GM10266 (cell line): Measurements from ENCODE around the gene CT55.
A peak's percentile ranks its signal among the peaks of the same experiment; 100 is the strongest.
"Not testable (repeated sequence)": the region's sequence is repeated elsewhere in the genome, so short reads cannot be mapped to it uniquely, and the experiment has no call there.

Experiments
- DNase-seq: peaks from one replicate; pipeline ENCODE4 v3.0.0; 2012; ENCODE audit errors: extremely low spot score
- TF ChIP-seq, protein P1 (sequence below): IDR thresholded peaks from 2 replicates; pipeline ENCODE4 v1.5.1; 2012; ENCODE audit warnings: mild to moderate bottlenecking, low read depth; ENCODE audit not compliant: control insufficient read depth, insufficient read depth; ENCODE audit errors: missing control alignments

The CT55 gene, protein sequence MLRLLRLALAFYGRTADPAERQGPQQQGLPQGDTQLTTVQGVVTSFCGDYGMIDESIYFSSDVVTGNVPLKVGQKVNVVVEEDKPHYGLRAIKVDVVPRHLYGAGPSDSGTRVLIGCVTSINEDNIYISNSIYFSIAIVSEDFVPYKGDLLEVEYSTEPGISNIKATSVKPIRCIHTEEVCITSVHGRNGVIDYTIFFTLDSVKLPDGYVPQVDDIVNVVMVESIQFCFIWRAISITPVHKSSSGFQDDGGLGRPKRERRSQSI

DNA sequence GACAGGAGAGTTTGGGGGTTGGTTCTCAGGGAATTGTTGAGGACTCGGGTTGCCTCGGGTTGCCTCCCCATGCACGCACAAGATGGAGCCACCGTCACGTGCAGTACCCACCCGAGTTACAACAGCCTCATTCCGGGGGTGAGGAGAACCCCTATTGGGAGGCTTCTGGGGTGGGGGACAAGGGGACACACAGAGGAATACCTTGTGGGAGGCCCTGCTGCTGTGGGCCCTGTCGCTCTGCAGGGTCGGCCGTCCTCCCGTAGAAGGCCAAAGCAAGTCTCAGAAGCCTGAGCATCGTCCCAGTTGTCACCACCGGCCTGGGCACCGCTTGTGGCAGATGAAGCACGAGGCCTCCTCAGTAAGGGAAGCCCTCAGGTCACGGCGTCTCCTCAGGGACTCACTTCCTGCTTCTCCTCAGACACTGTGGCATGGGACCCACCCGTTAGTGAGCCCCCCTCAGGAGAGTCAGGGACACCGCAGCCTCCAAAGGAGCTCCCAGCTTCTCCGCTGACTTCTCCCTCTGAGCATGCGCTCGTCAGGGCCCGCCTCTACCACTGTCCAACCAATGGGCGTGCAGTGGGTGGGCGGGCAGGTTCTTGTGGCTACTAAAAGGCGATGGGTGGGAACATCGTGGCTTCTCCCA, at the start of gene CT55:
CT55 (minus strand) TSS at position 522 of the 643 bp plus-strand sequence; CDS start at position 295, 227 bp downstream.
- TF ChIP-seq, protein P1, sequence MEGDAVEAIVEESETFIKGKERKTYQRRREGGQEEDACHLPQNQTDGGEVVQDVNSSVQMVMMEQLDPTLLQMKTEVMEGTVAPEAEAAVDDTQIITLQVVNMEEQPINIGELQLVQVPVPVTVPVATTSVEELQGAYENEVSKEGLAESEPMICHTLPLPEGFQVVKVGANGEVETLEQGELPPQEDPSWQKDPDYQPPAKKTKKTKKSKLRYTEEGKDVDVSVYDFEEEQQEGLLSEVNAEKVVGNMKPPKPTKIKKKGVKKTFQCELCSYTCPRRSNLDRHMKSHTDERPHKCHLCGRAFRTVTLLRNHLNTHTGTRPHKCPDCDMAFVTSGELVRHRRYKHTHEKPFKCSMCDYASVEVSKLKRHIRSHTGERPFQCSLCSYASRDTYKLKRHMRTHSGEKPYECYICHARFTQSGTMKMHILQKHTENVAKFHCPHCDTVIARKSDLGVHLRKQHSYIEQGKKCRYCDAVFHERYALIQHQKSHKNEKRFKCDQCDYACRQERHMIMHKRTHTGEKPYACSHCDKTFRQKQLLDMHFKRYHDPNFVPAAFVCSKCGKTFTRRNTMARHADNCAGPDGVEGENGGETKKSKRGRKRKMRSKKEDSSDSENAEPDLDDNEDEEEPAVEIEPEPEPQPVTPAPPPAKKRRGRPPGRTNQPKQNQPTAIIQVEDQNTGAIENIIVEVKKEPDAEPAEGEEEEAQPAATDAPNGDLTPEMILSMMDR, result no peak
- DNase-seq, result no peak

DNA sequence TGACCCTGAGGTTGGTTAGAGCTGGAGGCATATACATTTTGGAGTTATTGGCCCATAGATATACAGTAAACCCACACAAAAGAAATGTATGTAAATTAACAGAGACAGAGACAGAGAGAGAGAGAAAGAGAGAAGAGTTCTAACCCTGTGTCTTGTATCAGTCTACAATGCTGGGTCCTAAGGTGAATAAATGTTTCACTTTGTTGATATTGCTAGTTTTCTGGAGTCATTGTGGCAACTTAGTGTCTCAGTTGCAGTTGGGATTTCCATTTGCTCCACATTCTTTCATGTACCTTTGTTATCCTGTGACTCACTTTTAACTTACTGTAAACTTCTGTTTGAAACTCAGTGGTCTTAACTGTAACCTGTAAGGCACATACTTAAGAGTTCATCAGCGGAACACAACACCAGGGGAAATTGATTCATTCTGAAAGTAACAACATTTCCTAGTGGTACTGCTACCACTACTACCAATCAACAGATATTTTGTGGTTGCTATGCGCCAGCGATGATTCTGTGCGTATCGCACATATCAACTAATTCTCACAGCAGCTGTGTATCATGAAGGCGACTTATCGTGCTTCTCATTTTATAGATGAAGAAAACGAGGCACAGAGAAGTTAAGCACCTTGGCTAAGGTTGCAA, 42.1 kb upstream of the CT55 start:
- DNase-seq, result no peak
- TF ChIP-seq, protein P1, result no peak

DNA sequence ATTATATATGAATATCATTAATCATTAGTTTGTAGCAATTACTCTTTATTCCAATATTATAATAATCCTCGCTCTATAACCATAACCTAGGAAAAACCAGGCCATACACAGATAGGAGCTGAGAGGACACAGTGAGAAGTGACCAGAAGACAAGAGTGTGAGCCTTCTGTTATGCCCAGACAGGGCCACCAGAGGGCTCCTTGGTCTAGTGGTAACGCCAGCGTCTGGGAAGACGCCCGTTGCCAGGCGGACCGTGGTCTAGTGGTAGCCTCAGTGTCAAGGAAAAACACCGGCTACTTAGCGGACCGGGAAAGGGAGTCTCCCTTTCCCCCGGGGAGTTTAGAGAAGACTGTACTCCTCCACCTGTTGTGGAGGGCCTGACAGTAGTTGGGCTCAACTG, 35.2 kb upstream of the CT55 start:
- TF ChIP-seq, protein P1, result peak; percentile 27

DNA sequence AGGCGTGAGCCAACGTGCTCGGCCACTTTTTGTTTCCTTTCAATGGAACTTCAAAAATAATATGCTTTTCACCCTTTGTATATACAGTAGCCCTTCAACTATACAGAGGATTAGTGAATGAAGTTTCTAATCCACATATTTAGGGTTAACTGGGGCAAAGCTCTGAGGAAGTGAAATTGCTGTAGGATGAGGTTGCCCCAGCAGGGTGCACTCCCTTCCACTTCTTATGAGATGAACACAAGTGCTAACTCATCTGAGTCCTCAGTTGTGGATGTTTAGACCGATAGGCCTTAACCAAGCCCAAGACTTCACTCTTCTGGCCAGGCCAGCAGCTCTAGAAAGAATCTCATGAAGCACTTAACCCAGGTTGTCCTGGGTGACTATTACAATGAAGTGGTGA, 29.1 kb upstream of the CT55 start:
- DNase-seq, result no peak

More for the DNA sequence above, 35.2 kb upstream of the CT55 start:
- not testable (repeated sequence) for DNase-seq

DNA sequence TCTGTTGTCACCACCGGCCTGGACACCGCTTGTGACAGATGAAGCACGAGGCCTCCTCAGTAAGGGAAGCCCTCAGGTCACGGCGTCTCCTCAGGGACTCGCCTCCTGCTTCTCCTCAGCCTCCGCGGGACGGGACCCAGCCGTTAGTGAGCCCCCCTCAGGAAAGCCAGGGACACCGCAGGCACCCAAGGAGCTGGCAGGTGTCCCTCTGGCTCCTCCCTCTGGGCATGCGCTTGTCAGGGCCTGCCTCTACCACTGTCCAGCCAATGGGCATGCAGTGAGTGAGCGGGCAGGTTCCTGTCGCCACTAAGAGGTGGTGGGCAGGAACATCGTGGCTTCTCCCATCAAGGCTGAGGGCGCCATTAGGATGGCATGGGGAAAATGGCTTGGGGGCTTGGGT, 23.5 kb upstream of the CT55 start:
- TF ChIP-seq, protein P1, result no peak
- no peak for DNase-seq

More for the DNA sequence above, 29.1 kb upstream of the CT55 start:
- TF ChIP-seq, protein P1, result no peak

DNA sequence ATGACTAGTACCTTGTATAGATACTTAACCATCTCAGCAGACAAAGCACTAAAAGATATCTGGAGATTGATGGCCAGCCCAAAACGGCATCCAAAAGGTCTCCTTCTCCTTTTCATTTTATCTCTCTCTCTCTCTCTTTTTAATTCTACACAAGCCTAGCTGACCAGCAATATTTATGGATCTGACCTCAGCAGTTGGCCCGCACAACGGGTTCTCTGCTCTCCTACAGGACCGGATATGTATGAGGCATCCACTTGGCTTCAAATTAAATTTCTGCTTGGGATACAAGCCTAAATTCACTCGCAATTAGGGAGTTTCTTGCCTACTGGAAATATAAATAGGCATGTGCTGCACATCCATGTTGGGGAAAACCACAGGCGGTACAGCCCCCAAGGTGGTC, 22.5 kb upstream of the CT55 start:
- TF ChIP-seq, protein P1, result no peak
- no peak for DNase-seq

DNA sequence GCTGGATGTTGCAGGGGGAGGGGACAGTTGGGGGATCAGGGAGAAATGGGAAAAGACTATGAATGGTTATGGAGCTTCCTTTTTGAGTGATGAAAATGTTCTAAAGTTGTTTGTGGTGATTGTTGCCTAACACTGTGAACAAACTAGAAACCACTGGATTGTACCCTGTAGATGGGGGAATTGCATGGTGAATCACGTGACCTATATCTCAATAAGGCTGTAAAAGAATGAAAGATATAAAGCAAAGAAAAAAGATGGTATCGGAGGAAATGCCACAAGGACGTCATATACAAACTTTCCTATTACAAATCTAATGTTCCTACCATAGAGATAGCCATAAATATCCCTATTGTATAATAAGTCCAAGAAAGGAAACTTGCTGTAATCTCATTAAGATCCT, 20.6 kb upstream of the CT55 start:
- DNase-seq, result no peak
- TF ChIP-seq, protein P1, result no peak
